22Rv1 (cell line): ENCODE data around the gene IFT25.

Experiments used
- H3K27ac ChIP-seq: fragments of 450-650 bp; 2 replicates; pipeline ENCODE4 v1.5.1; 2017
- CTCF ChIP-seq: fragments of 450-650 bp; IDR thresholded peaks from 2 replicates; pipeline ENCODE4 v1.5.1; 2017; ENCODE audit warnings: mild to moderate bottlenecking
- ZFX ChIP-seq: fragments of 450-650 bp; IDR thresholded peaks from 2 replicates; pipeline ENCODE4 v1.6.1; 2017; ENCODE audit warnings: antibody characterized with exemption, borderline replicate concordance

IFT25 gene

GRCh38 chr1:53902235-53903138, 43.0 kb downstream of the IFT25 start:
- TF ChIP-seq ZFX (no peak), CTCF (no peak)
- no peak overlapping the region for H3K27ac ChIP-seq

DNA sequence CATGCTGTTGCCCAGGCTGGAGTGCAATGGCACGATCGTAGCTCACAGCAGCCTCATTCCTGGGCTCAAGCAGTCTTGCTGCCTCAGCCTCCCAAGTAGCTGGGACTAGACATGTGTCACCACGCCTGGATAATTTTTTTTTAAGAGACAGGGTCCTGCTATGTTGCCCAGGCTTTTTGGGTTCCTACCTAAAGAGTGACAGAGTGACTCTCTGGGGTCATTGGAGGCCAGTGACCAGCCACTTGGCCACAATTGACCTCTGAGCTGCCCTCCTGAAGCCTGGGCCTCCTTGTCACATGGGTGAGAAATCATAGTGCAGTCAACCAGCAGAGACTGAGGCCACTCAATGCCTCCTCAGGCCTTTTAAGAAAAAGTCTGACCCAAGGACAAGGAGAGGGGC, 45.8 kb downstream of the IFT25 start:
- TF ChIP-seq CTCF (no peak), ZFX (no peak)
- no peak overlapping the region for H3K27ac ChIP-seq

DNA sequence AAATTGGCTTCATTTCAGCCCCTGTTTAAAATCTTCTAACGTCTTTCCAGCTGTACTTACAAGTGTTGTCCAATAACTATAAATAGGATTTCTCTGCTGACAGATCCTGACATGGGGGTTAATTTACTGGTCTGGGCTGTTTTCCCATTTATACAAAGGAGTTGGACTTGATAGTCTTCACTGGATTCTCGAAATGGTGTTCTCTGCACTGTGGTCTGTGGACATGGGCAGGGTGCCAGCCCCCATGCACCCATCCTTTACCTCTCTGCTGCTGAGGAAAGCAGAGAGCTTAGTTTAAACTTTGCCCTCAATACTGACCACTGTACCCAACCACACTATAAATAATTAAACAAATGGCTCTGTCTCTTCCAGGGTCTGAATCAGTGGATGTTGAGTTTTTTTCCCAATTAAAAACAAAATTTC, 46.3 kb downstream of the IFT25 start:
- TF ChIP-seq ZFX (no peak), CTCF (no peak)
- no peak overlapping the region for H3K27ac ChIP-seq

DNA sequence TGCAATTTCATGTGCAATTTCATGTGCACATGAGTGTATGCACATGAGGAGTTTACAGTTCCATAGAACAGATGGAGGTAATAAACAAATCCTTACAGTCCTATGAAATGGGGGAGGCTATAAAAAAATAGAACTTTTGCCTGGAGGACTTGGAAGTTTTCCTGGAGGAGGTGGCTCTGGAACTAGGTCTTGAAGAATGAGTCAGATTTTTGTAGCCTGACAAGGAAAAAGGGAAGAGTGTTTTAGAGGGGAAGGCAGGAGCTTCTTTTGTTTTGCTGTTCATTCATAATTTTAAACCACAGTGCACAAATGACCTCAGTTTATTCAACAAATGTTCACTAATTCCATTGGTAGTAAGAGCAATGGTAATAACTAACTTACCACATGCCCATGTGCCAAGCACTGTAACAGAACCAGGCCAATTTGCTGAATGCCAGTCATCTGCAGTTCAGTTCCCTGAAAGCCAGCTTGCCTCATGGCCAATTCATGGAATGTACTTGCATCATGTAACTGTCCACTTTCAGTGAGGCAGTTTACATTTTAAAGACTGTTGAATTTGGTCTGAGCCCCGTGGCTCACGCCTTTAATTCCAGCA, 48.8 kb downstream of the IFT25 start:
- H3K27ac ChIP-seq: no peak overlapping the region
- TF ChIP-seq ZFX: no peak
- TF ChIP-seq CTCF: no peak

DNA sequence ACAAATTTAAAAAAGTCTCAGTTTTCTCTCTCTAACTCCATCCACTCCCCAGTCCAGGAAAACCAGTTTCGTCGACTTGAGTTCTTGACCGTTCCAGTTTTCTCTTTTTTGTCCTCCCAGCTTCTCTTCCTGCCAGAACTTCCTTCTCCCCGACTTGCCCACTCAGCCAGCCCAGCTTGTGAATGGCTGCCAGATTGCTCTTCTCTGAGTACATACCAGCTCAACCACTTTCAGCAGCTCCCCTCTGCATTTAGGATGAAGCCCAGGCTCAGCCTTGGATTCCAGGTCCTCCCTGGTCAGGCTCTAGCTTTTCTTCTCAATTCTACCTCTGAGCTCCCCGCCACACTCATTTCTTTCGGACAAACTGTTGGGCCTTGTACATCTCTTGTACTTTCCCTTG, 50.1 kb downstream of the IFT25 start:
- no peak overlapping the region for H3K27ac ChIP-seq
- TF ChIP-seq ZFX: no peak
- no peak for TF ChIP-seq CTCF

DNA sequence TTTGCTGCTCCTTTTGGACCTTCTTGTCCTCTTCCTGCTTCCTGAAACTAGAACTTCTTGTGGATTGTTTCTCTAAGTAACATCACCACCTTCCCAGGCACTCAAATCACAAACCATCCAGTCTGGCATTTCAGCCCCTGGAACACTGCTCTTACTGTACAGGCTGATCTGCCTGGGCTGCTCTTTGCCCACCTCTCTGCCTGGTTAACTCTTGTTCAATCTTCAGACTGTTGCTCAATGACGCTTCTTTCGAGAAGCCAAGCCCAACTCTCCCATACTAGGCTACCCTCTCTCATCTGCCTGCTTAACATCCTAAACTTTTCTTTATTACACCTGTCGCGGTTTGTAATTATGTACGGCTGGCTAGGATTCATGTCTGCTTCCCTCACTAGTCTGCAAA, 50.9 kb downstream of the IFT25 start:
- no peak for TF ChIP-seq CTCF
- TF ChIP-seq ZFX: no peak
- no peak overlapping the region for H3K27ac ChIP-seq

- TF ChIP-seq CTCF (no peak), ZFX (no peak)
- H3K27ac ChIP-seq: no peak within 1 kb of the TSS
Measured at GRCh38 chr1:53893999-53894636, 51.4 kb downstream of the IFT25 start, which contains the start of gene DIO1. DIO1 (plus strand) TSS chr1:53894187; CDS start chr1:53894211, 24 bp downstream.
